NOMO-1 (cell line): Measurements from ENCODE around the gene SLFN5.
"Not testable (repeated sequence)": the region's sequence is repeated elsewhere in the genome, so short reads cannot be mapped to it uniquely, and the experiment has no call there.

ENCODE experiments used
- DNase-seq, 2 experiments: peaks; one replicate each; lab custom pipeline; 2025; ENCODE audit not compliant: unreplicated experiment in 2 of 2; lab: John Stamatoyannopoulos, UW

The SLFN5 gene

DNA sequence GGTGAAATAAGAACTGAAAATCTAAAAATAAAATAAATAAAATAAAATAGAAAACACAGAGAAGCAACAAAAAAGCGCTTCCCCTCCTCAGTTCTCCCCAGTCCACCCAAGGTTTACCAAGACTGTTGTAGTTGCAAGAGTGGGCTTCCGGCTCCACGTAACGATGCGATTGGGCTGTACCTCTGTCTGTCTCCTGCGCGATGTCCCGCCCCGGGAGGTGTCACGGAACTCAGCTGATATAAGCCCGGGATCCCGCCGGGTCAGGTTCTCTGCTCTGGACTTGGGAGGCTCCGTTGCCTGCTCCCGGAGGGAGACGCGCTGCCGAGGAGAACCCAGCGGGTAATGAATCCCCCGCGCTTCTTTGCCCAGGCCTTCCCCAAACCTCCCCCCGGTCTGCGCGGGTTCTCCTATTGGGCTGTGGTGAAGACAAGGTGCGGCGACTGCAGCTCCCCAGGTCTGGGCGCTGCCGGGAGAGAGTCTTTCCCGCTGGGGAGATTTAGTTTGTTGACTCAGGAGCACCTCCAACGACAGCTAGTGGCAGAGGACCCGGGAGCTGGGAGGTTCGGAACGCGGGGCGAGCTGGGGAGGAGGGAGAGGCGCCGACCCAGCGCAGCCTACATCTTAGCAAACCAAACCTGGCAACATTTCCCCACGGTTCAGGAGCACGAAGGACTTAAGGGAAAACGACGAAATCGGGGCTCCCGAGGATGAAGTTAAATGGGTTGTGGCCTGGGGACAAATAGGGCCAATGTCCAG is at the start of gene SLFN5:
SLFN5 (plus strand) TSS at position 268 of the 756 bp plus-strand sequence. CDS start 15,619 bp downstream, outside the sequence.
- peak; percentile 79 to 82 for DNase-seq

DNA sequence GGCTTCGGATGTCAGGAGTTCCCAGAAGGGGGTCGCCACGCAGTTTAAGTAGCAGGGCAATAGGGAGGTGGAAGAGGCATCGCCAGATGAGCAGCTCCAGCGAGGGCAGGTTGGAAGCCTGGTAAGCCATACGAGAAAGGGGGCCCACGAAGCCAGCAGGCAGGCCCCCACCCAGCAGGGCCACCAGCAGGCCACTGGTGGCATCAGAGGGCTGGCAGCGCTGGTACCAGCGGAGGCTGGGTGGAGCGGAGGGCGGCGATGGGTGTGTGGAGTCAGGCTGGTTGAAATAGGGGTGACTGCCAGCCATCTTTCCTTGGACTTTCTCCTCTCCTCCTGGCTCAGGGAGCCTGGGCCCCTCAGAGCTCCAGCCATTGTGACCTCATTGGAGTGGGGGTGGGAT is 48.9 kb upstream of the SLFN5 start, which contains the start of gene SLC35G3:
SLC35G3 (minus strand) TSS at position 393 of the 400 bp plus-strand sequence; CDS start at position 307, 86 bp downstream.
- not testable (repeated sequence) for DNase-seq

DNA sequence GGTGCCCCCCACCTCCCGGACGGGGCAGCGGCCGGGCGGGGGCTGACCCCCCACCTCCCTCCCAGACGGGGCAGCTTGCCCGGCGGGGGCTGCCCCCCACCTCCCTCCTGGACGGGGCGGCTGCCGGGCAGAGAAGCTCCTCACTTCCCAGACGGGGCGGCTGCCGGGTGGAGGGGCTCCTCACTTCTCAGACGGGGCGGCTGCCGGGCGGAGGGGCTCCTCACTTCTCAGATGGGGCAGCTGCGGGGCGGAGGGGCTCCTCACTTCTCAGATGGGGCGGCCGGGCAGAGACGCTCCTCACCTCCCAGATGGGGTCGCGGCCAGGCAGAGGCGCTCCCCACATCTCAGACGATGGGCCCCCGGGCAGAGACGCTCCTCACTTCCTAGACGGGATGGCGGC is 47.8 kb upstream of the SLFN5 start:
- DNase-seq = not testable (repeated sequence)

DNA sequence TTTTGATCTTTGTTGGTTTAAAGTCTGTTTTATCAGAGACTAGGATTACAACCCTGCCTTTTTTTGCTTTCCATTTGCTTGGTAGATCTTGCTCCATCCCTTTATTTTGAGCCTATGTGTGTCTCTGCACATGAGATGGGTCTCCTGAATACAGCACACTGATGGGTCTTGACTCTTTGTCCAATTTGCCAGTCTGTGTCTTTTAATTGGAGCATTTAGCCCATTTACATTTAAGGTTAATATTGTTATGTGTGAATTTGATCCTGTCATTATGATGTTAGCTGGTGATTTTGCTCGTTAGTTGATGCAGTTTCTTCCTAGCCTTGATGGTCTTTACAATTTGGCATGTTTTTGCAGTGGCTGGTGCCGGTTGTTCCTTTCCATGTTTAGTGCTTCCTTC is 40.3 kb upstream of the SLFN5 start:
- not testable (repeated sequence) for DNase-seq

- DNase-seq = no peak
These were observed 32.1 kb upstream of the SLFN5 start for GRCh38 chr17:35210741-35211140.

DNA sequence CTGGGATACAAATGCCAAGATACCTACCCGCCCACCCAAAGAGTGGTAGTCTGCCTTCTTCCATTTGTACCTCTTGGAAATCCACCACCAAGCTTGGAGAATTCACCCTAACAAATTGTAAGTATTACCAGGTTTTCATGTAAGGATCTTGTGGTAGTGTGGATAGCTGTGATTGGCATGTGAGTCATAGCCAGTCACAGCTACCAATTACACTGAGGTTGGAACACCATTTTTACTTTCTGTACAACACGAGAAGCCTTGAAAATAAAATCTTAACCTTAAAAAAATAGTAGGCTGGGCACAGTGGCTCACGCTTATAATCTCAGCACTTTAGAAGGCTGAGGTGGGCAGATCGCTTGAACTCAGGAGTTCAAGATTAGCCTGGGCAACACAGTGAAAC is 30.2 kb upstream of the SLFN5 start:
- no peak for DNase-seq

DNA sequence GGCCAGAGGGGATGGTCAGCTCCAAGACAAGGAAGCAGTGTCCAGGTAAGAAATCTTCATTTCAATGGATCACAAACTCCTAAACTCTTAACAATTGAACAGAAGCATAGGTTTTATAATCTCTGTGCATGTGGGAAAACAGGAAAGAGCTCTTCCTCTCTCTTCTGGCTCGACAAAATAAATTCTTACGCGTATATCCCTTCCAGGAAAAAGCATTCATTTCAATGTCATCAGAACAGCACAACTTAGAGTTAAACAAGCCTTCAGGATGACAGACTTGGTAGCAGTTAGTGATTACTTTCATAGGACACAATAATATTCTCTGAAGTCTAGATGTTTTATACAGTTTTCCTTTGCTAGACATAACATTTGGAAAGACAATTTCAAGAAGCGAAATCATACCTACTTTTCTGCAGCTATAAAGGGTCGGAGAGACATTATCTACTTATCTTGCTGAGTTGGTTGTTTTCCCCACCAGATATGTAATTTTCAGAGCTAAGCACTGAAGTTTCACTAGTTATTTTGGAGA is 29.4 kb upstream of the SLFN5 start:
- DNase-seq = no peak

DNA sequence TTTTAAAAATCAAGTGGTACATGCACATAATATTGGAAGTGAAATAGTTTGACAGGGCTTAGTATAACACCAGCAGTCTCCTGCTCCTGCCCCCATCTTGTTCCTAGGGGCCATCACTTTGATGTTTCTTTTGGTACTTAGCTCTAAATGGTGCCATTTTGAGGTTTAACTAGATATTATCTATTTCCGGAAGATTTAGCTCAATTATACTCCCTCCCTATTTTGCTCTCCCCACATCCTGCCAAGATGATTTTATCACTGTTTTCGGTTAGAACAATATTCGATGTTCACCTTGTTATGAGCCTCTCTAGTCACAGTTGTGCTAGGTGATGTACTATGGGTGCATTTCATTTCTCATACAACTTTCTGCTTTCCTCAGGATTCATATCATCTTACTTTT is 28.7 kb upstream of the SLFN5 start:
- no peak for DNase-seq

DNA sequence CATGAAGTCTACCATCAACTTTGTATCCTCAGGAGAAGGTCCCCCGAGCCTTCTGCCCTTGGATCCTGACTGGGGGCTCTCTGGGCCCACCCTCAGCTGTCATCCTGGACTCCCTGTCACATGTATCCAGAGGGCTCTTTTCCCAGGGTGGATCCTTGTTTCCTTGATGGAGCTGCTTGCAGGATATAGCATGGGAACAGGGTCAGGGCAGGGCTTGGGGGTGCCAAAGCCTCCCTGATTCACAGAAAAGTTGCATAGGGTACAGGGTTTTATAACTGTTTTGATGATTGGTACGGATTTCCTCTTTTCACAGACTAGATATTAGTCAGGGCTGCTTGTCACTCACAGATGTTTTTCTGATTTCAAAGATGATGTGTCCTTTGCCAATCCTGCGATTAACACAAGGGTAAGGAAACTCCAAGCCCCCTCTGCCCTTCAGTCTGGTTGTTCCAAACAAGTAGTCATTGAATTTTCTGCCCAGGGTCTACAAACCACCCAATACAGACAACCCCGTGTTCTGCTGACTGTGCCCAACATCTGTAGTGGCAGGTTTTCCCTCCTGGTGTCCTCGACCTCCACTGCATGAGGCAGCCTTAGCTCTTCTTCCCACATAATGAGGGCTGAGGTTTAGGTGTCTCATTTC is 28.1 kb upstream of the SLFN5 start:
- no peak for DNase-seq

GRCh38 chr17:35217107-35217506 is 25.8 kb upstream of the SLFN5 start:
- DNase-seq = no peak

DNA sequence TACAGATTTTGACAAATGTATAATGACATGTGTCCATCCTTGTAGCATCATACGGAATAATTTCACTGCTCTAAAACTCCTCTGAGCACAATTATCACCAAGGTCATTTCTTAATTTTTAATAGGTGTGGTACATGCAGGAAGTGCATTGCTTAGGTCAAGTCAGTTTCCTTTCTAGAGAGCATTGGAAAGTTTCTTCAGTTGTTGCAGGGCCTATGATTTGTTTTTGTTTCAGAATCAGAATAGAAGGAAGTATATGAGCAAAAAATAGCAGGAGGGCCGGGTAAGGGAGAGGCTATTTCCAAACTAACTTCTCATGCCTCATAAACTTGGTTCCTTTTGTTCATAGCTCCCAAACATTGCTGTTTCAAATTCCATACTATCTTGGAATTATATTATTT is 24.0 kb upstream of the SLFN5 start:
- DNase-seq = peak; percentile 58 to 82

DNA sequence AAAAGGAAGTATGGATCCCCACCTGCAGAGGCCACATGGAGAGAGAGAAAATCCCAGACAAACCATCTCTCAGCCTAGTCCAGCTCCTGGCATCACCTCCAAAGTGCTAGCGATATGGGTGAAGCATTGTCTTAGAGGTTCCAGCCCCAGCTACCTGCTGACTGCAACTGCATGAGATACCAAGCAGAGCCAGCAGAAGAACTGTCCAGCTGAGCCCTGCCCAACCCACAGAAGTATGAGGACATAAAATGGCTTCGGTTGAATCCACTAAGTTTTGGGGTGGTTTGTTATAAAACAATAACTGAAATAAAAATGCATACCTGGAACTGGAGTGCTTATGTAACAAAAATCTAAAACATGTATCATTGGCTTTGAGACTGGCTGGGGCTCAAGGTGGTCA is 20.4 kb upstream of the SLFN5 start:
- DNase-seq = no peak

- no peak for DNase-seq
These were observed 18.4 kb upstream of the SLFN5 start for GRCh38 chr17:35224436-35224835.

DNA sequence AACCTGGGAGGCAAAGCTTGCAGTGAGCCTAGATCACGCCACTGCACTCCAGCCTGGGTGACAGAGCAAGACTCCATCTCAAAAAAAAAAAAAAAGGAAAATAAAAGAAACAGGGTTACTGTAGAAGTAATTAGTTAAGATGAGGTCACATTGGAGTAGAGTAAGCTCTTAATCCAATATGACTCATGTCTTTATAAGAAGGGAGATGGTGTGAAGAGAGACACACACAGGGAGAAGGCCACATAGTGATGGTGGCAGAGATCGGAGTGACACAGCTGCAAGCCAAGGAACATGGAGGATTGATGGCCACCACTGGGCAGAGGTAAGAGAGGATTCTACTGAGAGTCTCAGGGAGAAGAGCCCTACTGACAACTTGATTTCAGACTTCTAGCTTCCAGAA is 15.3 kb upstream of the SLFN5 start:
- no peak for DNase-seq

- no peak for DNase-seq
These were observed 13.2 kb upstream of the SLFN5 start for GRCh38 chr17:35229638-35230037.

- not testable (repeated sequence) for DNase-seq
These were observed 8.6 kb upstream of the SLFN5 start for GRCh38 chr17:35234315-35234714.

- no peak for DNase-seq
These were observed 7.6 kb upstream of the SLFN5 start for GRCh38 chr17:35235289-35235688.

- DNase-seq = no peak
These were observed 7.0 kb upstream of the SLFN5 start for GRCh38 chr17:35235917-35236316.

DNA sequence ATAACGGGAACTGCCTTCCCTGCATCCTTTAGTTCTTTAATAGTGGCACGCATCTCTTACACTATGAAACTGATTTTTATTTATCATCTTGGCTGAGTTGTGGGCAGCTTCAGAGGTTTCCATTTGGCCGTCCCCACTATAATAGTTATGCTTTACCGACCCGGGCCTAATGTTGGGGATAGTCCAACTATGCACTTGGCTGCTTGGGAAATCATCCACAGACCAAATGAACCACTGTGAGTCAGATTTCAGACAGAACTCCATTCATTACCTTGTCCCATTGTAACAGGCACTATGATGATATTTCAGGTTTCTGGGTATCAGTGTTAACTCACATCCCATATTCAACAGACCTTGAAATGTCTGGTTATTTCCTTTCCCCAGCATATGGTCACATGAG is 6.1 kb upstream of the SLFN5 start:
- no peak for DNase-seq

GRCh38 chr17:35238821-35239220 is 4.1 kb upstream of the SLFN5 start:
- DNase-seq = no peak

DNA sequence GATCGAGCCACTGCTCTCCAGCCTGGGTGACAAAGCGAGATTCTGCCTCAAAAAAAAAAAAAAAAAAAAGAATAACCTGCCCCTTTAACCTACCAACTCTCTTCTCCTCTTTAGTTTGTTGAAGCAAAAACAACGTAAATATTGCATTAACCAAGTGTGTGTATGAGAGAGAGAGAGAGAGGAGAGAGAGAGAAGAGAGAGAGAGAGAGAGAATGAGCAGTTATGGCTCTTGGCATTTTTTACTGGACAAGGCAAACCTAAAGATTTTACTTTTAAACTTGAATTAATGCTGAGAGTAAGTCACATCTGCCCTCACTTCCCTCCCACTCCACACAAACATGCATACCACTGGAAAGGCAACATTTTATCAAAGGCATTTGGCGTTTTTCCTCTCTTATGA is 3.0 kb upstream of the SLFN5 start:
- DNase-seq = no peak

- no peak for DNase-seq
These were observed 2.0 kb upstream of the SLFN5 start for GRCh38 chr17:35240861-35241260.
